Suppressor macrophage treated with lipopolysaccharide for 1 hour (primary cell): ENCODE data around the gene COBL.

ENCODE experiments used
- DNase-seq, 3 donors: peaks; one replicate each; pipeline ENCODE4 v3.0.0-alpha.2; 2020 to 2022

The COBL gene

DNA sequence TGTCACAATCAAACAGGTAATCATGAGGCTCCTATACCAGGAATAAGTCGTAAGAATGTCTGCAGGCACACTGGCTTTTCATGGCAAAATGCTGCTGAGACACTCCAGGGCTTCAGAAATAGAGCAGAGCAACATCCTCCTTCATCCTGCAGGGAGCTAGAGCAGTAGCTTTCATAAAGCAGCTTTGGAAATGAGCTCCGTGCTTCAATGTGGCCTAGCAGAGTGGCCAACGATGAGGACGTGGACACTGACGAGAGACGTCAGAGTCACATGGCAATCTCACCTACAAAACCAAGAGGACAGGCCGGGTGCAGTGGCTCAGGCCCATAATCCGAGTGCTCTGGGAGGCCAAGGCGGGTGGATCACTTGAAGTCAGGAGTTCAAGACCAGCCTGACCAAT lies 9.8 kb downstream of the COBL start:
- no peak for DNase-seq

DNA sequence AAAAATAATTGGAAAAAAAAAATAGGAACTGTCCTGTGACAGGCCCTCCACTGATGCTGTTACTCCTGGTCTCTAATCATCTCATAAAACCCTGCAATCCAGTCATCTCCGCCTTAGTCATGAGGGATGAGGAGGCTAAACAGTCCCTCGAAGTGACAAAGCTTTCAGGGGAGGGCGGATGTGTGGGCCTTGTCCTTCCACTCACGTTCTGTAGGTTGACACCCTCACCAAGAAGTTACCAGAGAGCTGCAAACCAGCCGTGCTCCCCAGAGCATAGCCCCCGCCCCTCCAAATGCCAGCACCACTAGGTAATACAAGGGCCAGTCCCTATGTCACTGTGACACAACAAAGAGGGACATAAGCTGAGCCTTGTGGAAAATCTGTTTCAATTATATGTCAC lies 11.9 kb downstream of the COBL start:
- no peak for DNase-seq

DNA sequence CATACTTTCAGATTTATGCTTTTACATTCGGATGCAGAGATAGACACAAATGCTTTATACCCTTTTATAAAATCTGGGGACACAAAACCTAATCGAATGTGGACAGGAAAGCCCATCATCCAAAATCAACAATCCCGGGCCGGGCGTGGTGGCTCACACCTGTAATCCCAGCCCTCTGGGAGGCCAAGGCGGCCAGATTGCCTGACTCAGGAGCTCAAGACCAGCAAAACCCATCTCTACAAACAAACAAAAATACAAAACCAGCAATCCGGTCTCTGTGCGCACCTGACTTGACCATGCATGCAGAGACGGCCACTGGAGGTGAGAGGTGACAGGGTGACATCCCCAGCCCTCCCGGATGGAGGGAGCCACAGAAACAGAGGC lies 13.5 kb downstream of the COBL start:
- no peak for DNase-seq

DNA sequence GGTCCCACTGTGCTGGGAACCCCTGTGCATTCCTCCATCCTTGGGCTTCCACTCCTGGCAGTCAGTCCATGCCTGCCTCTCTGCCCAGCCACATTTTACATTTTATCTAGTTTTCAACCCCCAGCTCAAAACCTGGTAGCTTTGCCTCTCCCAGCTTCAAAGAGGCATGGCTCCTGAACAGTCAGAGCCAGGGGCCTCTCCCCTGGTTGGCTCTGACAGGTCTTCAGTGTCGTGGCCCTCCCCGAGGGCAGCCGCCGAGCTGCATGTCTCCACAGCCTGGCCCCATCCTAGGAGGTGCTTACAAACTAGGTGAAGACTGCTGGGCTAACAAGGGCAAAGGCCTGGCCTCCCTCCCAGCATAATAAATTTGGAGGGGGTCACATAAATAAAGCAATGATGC lies 14.8 kb downstream of the COBL start:
- no peak for DNase-seq

DNA sequence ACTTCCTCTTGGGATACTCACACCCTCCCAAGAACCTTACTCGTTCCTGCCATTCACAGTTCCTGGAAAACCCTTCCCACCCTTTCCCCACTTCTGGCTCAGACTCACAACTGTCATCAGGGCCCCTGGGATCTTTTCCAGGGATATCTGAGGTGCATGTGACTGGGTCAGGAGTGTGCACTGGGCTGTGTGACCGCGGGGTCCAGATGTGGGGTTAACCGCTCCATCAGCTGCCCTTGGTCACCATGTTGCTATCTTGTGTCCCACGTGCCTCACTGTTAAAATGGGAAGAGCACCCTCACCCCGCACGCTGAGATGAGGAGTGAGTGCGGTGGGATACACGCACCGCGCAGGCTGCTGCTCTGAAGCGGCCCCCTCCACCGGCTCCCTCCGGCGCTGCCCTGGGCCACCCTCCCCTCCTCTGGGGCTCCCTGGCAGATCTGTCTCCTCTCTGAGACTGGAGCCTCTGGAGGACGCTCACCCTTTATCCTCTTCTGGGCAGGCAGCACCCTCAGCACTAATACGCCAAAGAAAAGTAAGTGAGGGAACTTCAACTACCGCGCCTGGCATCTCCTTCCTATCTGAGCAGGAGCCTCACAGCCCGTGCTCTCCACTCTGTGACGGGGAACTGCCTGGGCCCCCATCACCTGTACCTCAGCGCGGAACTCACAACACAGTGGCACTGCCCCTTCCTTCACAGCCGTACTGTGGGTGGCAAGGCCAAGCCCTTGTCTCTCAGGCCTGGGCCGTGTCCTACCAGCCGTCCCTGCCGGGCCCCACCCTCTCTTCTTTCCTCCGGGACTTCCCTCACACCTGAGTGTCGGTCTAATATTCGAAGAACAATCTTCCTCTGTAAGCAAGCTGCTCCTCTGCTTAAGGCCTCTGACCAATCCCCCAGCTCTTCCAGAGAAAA lies 15.6 kb downstream of the COBL start:
- DNase-seq = no peak

DNA sequence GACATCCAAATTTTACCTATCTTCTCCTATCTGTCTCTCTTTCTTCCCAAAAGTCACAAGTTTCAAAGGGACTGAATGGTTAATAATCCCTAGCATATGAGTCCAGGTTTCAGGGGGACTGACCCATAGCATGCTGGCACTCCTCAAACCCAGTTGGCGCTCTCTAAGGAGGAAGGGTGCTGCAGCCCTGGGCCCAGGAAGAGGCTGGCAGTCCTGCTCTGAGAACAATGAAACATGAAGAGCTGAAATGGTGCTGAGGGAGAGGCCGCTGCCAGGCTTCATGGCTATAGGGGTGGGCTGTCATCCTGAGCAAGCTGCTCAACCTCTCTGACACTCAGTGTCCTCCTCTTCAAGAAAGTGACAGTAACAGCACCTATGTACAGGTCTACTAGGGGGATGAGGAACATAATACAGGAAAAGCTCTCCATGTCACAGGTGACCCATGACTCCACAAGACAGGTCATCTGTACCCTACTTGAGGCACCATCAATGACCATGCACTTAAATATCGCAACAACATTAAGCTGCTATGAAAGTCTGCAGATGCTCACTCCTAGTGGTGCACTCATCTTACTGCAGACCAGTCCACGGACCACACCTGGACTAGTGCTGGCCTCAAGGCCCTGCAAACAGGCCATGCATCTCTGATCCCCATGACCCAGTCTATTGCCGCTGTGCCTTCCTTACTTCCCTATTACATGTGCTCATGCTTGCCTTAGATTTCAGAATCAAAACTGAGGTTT lies 17.0 kb downstream of the COBL start:
- no peak for DNase-seq

DNA sequence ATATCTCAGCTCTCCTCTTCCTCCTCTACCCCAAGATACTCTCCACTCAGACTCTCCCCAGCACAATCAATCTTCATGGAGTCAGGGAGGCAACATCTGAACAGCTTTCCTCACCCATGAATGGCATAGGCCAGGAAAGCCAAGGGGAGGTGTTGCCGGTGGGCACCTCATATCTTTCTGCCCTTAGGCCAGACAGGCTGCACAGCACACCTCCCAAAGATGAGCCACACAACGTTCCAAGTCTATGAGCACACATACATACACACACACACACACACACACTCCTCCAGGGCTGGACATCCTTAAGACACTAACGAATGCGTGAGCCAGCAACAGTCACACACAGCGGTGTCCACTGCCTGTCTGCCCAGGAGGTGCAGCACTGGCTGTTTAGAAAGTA lies 17.7 kb downstream of the COBL start:
- no peak for DNase-seq

DNA sequence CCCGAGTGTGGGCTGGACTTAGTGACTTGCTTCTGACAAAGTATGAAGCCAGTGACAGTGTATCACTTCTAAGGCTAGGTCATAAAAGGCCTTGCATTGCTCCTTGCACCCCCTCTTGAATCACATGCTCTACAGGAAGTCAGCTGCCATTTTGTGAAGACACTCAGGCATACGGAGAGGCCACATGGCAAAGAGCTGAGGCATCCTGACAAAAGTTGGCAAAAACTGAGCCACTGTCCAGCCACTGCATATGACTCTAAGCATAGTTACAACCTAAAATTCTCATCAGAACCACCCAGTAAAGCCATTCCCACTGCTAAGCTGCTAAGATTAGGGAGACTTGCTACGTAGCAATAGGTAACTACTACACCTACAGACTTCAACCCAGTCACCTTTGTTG lies 18.6 kb downstream of the COBL start:
- no peak for DNase-seq

DNA sequence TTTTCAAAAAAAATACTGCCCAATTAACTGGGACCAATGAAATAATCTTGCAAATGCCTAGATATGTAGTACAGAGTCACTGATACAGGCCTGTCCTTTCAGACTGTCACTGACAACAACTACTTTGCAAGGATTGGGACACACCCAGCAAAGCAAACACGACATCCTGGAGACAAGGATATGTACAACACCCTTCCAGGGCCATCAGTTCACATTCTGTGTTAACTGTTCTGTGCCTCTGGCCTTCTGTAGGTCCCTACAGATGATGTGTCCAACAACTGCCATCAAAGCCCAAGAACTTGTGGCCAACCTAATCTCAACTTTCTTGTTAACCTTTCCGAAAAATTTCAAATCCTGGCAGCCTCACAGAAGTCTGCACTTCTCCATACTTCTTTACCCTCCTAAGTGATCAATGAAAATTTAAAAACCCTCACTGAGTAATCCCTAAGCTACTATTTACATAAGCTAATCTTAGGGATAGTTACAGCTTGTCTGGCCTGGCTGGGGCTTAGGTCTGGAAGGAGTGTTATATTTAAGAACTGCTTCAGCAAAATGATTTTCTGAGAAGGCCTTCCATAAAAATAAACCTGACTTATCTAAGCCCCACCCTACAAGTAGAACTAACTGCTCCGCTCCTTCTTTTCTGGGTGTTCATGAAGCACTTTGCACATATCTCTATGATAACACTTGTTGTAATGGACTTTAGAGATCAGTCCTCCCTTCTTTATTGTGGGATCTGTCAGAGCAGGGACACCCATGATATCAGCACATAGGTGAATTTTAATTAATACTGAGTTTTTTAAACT lies 21.0 kb downstream of the COBL start:
- no peak for DNase-seq

DNA sequence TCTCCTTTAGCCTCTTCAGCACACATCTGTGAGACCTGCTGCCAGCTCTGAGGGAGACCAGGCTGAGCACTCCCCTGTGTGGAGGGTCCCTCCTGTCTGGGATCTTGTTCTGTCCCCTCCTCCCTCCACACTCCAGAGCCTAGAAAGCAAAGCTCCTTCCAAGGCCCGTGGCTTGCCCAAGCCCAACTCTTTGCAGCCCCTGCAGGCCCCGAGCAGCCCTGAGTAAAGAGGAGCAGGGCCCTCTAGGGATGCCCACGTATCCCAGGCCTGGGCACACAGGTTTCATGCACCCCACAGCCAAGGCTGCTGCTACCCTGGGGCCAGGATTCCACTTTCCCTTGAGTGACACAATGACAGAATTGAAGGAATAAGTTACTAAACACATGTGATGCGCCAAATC lies 24.0 kb downstream of the COBL start:
- no peak for DNase-seq

DNA sequence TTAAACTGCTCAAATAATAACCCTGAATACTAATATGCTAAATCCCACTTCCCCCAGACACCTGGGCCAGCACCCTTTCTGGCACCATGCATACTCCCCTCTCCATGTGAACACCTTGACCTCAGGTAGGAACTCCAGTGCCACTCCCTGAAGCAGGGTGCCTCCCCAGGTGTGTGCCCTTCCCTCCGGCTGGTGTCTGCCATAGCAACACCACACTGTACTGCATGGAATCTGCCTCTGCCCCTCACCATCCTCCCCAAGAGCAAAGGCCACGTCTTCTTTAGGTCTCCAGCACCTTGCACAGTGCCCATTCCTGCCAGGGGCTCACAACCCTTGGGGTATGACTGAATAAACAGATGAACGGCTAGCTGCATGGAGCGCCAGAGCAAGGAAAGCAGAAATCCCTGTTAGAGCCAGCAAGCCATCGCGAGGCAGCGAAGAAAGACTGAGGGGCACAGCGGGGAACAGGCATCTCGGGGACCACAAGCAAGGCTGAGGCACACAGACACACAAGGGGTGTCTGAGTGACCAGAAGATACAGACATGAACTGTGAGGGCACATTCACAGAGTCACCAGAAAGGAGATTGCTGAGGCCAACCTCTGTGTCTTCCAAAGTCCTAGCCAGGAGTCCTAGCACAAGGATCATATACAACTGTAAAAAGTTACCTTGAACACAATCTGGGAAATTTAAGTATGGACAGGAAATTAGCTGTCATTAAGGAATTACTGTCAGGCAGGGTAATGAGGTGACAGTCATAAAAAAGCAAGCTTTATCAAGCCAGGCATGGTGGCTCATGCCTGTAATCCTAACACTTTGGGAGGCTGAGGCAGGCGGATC lies 25.7 kb downstream of the COBL start:
- no peak for DNase-seq

DNA sequence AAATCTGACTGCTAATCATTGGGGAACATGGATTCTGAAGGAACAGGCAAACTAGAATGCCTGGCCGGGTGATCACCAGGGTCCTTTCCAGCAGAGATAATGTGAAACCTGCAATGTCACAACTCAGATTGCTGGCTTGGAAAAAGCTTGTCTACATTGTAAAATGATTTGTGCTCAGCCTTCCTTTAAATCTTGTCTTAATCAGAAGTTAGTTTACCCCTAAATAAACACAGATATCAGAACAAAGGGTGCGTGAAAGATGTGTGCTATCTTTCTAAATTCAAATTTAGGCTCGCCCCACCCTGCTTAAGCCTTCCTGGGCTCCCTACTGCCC lies 26.3 kb downstream of the COBL start:
- no peak for DNase-seq

DNA sequence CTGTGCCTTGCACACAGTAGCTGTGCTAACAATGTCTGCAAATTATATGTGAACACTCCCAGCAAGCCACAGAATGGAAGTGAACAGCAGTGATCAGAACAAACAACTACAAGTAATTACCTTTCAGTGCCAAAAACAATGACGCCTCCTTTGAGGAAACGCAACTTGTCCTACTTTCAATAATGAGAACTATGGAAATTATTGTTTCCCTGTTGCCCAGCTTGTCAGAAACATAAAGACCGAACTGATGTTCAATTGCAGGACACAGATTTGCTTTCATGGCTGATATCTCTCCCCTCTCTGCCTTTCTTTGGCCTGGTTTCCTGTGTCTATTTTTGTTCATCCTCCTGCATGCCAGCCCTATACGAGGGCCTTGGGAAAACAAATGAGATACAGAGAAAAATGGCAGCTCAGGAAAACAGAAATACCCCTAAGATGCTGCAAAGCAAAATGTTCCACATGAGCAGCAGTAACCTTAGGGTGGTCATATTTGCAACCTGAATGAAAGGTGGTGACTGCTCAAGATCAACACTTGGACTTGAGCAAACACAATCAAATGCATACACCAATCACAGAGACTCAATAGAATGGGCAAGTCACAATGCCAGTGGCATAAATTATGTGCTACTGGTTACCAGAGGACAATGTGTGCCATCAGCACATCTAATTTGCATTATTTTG lies 26.8 kb downstream of the COBL start:
- DNase-seq = no peak

DNA sequence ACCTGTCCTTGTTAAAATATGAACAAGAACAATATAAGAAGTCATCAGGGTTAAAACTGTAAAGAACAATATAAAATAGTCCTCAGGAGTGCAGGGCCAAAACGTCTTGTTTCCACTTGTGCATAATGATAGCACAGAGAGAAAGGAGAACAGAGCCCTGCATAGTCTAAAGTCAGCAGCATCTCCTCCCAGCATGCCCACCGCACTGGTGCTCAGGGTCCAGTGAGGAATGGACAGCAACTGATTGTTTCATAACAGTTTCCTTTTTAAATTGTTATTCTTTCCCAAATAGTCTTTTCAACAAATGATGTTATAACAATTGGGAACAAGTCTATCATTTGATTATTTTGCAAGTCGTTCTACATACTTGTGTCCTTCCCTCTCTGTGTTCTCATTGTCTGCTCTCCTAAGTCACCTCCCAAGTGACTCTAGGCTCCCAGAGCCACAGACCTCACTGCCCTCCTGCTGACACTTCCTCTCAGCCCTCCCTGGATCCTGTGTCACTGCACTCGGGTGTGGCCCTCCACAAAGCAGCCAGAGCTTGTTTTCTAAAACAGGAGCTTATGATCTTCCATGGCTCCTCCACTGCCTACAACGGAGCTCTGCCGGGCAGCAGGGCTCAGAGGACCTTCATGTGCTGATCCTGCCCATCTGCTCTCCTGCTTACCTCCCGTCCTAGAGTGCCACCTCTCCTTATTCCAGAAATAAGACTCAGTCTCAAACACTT lies 27.6 kb downstream of the COBL start:
- no peak for DNase-seq

DNA sequence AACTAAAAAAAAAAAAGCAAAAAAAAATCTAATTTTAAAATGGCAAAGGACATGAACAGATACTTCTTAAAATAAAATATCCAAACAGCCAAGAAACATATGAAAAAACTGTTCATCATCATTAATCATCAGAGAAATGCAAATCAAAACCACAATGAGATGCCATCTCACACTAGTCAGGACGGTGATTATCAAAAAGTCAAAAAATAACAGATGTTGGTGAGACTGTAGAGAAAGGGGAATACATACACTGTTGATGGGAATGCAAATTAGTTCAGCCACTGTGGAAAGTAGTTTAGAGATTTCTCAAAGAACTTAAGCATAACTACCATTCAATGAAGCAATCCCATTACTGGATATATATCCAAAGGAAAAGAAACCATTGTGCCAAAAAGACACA lies 30.2 kb downstream of the COBL start:
- DNase-seq = no peak

DNA sequence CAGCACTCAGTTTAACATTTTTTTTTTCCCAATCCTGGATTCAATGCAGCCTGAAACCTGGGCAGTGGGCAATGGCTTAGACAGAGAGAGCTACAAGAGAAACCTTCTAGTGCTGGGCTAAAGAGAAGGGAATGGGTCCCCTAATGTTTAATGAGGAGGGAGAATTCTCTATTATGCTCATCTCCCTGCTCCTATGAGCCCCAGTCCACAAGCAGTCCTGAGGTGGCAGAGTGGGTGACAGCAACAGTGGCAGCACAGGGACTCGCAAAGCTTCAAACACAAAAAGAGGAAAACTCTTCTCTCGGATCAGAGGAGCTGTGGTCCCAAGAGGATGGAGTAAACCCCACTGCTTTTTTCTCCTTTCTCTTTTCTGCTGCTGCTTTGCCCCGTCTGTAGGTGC lies 36.5 kb downstream of the COBL start:
- DNase-seq = no peak

DNA sequence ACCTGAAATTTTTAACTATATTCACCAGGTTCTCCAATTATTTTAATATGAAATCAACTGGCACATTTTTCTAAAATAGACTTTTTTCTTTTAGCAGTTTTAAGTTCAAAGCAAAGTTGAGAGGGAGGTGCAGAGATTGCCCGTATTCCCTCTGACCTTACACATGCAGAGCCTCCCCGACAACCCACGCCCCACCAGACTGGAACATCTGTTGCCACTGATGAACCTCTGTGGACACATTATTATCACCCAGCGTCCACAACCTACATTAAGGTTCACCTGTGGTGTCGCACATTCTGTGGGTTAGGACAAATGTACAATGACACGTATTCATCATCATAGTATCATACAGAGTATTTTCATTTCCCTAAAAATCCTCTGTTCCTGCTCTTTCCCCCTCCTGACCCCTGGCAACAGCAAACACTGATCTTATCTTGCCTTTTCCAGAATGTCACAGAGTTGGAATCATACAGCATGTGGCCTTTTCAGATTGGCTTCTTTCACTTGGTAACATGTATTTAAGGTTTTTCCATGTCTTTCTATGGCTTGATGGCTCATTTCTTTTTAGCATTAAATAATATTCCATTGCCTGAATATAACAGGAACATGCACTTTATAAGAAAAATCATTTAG lies 37.1 kb downstream of the COBL start:
- no peak for DNase-seq

DNA sequence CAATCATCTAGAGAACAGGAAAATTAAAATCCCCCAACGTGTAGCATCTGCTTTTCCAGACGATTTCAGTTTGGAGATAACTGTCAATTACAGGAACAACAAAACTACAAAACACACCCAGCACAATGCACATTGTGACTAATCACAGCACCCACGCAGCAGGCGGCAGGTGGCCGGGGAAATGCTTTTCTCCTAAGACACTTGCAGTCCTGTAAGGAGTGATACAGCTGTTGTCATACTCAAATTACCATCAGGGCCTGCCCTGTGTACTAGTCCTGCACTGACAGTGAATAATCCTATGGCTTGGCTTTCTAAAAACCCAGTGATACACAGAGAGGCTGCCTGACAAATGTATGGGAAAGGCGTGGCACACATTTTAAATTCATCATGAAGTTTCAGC lies 37.8 kb downstream of the COBL start:
- no peak for DNase-seq

DNA sequence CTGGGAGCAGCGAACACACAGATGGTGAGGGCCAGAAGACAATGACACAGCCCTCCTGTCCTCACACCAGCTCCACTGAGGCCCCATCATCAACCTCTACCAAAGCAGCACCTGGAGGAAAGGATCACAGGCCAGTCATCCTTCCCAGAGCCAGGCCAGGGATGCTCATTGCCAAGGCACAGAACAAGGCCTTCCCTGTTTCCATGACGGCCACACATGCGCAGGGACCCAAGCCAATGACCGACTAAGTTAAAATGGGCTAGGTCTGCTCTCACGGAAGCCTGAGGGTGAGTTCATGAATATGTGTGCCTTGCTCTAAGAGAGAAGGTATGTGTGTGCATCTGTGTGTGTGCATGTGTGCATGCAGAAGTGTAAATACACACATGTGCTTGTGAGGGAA lies 39.6 kb downstream of the COBL start:
- DNase-seq = no peak

DNA sequence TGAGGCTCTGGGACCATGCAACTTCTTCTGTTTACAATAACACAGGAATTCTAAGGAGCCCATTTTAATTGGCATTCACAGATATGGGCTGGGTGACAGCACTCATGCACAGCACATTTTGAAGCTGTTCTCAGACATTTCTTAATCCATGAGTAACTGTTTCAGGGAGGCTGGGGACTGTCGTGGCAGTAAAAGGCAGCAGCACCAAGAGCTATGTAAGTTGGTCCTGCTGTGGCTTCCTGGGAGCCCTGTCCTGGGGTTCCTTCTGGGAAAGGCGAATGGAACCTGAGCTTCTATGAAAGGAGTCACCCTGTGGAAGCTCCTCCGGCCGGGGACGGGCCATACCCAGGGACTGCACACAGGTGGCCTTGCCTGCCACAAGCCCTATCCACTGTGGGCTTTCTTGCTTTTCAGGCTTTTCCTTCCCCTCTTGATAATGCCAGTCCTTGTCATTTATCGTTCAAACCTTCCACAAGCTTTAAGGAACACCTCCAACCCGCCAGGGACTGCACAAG lies 40.5 kb downstream of the COBL start:
- no peak for DNase-seq

DNA sequence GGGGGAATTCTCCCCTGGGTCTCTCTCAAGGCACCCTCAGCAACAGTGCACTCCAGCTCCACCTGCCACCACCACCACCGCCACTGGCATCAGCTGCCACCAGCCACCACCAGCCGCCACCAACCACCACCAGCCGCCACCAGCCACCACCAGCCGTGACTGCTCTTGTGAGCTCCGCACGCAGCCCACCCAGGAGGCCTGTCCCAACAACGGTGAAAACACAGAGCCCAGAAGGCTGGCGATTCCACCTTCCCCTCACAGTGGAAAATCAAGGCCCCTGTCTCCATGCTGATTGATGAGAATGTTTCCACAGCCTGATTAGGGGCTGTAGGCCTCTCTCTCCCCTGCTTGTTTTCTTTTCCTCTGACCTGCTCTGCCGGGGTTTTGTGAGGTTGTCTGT lies 41.1 kb downstream of the COBL start:
- no peak for DNase-seq
